COR-L47 (cell line): ENCODE results near the gene ERMP1.

ENCODE experiments used
- DNase-seq: peaks from one replicate; lab custom pipeline; 2025; lab: John Stamatoyannopoulos, UW

Gene ERMP1

GRCh38 chr9:5854063-5854790, 21.3 kb upstream of the ERMP1 start:
- no peak for DNase-seq

- no peak for DNase-seq
These were observed 20.7 kb upstream of the ERMP1 start for GRCh38 chr9:5853617-5854016.

- DNase-seq: no peak
These were observed 20.1 kb upstream of the ERMP1 start for GRCh38 chr9:5852987-5853386.

- DNase-seq: no peak
These were observed 18.5 kb upstream of the ERMP1 start for GRCh38 chr9:5851445-5851844.

- DNase-seq: no peak
These were observed 17.8 kb upstream of the ERMP1 start for GRCh38 chr9:5850724-5851122.

- DNase-seq: no peak
These were observed 15.5 kb upstream of the ERMP1 start for GRCh38 chr9:5848372-5848882.

- DNase-seq: no peak
These were observed 13.6 kb upstream of the ERMP1 start for GRCh38 chr9:5846501-5846921.

GRCh38 chr9:5846096-5846495, 13.2 kb upstream of the ERMP1 start:
- no peak for DNase-seq

GRCh38 chr9:5845157-5845531, 12.2 kb upstream of the ERMP1 start:
- DNase-seq: no peak

- peak; percentile 75 for DNase-seq
These were observed 11.0 kb upstream of the ERMP1 start for GRCh38 chr9:5843794-5844471.

GRCh38 chr9:5842929-5843793, 10.2 kb upstream of the ERMP1 start:
- DNase-seq: no peak

GRCh38 chr9:5841771-5842573, 9.1 kb upstream of the ERMP1 start:
- DNase-seq: no peak

- no peak for DNase-seq
These were observed 7.9 kb upstream of the ERMP1 start for GRCh38 chr9:5840788-5841187.

GRCh38 chr9:5839572-5839902, 6.6 kb upstream of the ERMP1 start:
- DNase-seq: no peak

- DNase-seq: no peak
These were observed 6.1 kb upstream of the ERMP1 start for GRCh38 chr9:5838884-5839571.

- no peak for DNase-seq
These were observed 2.9 kb upstream of the ERMP1 start for GRCh38 chr9:5835808-5836207.

- DNase-seq: no peak
These were observed 1.3 kb upstream of the ERMP1 start for GRCh38 chr9:5834214-5834613.

GRCh38 chr9:5832071-5832537, 813 bp downstream of the ERMP1 start:
- DNase-seq: no peak

GRCh38 chr9:5825895-5826622, 6.9 kb downstream of the ERMP1 start:
- DNase-seq: no peak

- no peak for DNase-seq
These were observed 7.7 kb downstream of the ERMP1 start for GRCh38 chr9:5825223-5825622.
